ENCODE measurements around the gene RNF208.

DNA sequence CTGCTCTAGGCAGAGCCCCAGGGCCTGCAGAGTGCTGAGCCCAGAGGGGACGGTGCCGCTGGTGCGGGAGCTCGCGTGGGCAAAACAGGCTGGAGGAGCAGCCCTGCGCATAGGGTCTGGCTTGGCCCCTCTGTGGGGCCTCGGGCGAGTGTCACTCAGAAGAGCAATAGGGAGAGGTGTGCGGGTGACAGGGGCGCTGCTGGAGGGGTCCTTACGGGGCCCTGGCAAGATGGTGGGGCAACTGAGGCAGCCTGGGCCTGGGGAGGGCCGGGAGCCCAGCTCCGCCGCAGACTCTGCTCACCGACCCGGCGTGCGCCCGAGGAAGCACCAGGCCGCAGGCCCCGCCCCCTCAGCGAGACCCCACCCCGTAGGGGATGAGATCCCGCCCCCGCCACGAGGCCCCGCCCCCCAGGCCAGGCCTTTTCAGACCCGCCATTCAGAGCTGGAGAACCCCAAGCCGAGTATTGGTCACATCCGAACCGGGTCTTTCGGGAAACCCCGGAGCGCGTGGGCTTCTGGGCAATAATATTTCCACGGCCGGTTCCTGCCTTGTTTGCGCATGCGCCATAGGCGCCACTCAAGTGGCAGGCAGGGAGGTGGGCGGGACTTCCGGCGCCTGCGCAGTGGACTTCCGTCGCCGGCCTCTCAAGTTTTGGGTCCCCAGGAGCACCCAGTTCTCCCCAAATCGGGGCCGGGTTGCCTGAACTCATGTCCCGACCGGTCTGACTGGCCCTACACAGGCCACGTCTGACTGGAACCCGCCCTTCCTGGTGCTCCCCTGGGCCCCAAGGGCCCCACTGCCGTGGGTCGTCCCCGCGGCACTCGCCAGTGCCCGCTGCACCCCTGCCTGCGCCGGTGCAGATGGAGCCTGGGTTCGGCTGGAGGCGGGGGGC lies 1.3 kb upstream of the RNF208 start:
- TF ChIP-seq, protein P1, sequence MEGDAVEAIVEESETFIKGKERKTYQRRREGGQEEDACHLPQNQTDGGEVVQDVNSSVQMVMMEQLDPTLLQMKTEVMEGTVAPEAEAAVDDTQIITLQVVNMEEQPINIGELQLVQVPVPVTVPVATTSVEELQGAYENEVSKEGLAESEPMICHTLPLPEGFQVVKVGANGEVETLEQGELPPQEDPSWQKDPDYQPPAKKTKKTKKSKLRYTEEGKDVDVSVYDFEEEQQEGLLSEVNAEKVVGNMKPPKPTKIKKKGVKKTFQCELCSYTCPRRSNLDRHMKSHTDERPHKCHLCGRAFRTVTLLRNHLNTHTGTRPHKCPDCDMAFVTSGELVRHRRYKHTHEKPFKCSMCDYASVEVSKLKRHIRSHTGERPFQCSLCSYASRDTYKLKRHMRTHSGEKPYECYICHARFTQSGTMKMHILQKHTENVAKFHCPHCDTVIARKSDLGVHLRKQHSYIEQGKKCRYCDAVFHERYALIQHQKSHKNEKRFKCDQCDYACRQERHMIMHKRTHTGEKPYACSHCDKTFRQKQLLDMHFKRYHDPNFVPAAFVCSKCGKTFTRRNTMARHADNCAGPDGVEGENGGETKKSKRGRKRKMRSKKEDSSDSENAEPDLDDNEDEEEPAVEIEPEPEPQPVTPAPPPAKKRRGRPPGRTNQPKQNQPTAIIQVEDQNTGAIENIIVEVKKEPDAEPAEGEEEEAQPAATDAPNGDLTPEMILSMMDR (optimal IDR thresholded peaks at IDR 0.05 in 1 of 3, IDR thresholded peaks at IDR 0.05 in 1 of 3, conservative IDR thresholded peaks at IDR 0.05 in 1 of 3; ENCODE audit: extremely low read depth in 1 of 3, insufficient read depth in 2 of 3, low read length in 3 of 3): no peak
- TF ChIP-seq EZH2 (IDR thresholded peaks at IDR 0.05; ENCODE audit: low read length): no peak
